Measurements from ENCODE around the gene AANAT.
A peak's percentile ranks its signal among the peaks of the same experiment; 100 is the strongest.

The AANAT gene

GRCh38 chr17:76447931-76448652 lies 19.3 kb upstream of the AANAT start:
- no peak for TF ChIP-seq CTCF (IDR thresholded peaks at IDR 0.05; ENCODE audit: insufficient read depth, low read depth, low read length, missing control alignments)
- no peak overlapping the region for H3K4me3 ChIP-seq (ENCODE audit: low read length)
- DNase-seq (ENCODE audit: low read depth): peak; percentile 46

GRCh38 chr17:76449126-76449525 lies 18.3 kb upstream of the AANAT start:
- DNase-seq (ENCODE audit: low read depth): no peak
- no peak for TF ChIP-seq CTCF (IDR thresholded peaks at IDR 0.05; ENCODE audit: insufficient read depth, low read depth, low read length, missing control alignments)
- no peak overlapping the region for H3K4me3 ChIP-seq (ENCODE audit: low read length)

DNA sequence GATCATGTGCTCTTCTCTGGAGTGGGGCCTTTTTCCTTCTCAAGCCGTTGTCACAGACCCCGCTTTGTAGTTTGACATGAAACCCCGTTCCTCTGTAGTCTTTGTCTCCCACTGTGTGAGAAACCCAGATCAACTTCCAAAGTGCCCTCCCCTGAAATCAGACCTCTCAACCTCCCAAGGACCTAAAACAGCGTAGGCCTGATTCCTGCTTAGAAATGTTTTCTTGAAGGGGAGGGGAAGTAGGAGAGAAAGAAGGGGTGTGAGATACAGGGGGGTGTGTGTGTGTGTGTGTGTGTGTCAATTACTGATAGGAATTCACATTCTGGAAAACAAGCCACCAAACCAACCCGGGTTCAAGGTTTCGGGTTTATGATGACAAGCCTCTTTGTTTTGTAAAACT lies 15.9 kb upstream of the AANAT start:
- DNase-seq (ENCODE audit: low read depth): no peak
- H3K4me3 ChIP-seq (ENCODE audit: low read length): peak overlapping the region; percentile 68
- no peak for TF ChIP-seq CTCF (IDR thresholded peaks at IDR 0.05; ENCODE audit: insufficient read depth, low read depth, low read length, missing control alignments)

GRCh38 chr17:76452127-76452659 lies 15.2 kb upstream of the AANAT start:
- no peak for DNase-seq (ENCODE audit: low read depth)
- no peak for TF ChIP-seq CTCF (IDR thresholded peaks at IDR 0.05; ENCODE audit: insufficient read depth, low read depth, low read length, missing control alignments)
- H3K4me3 ChIP-seq (ENCODE audit: low read length): peak overlapping the region; percentile 68

DNA sequence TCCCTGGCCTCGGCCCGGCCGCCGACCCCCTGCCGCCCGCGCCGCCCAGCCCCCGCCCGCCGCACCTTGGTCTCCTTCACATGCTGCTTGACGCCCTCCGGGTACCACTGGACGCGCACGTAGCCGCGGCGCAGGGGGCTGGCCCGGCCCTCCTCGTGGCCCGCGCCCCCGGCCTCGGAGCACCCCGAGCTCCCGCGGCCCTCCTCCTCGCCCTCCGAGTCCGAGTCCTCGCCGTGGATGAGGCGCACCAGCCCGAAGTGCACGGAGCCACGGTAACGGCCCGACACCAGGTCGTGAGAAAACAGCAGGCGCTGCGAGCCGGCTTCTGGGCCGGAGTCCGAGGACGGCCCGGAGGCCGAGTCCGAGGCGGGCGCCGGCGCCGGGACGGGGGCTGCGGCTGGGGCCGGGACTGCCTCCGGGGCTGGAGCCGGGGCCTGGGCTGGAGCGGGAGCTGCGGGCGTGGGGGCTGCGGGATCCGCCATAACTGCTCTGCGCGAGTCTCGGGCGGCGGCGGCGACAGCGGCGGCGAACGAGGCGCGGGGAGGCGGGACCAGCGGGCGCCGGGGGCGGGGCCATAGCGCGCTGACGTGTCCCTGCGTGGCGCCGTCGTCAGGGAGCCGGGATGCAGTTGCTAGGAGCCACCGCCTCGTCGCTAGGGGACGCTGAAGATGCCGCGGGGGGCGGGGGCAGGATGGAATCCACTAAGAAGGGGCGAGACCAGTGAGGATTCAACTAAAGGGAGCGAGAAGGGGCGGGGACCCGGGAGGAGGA lies 14.6 kb upstream of the AANAT start, which contains the start of gene UBE2O:
Gene UBE2O, minus strand, starts transcription at position 493 of the 771 bp plus-strand sequence. Its CDS starts 11 bp downstream, at position 482.
- TF ChIP-seq CTCF (IDR thresholded peaks at IDR 0.05; ENCODE audit: insufficient read depth, low read depth, low read length, missing control alignments): peak; percentile 26
- H3K4me3 ChIP-seq (ENCODE audit: low read length): peak within 1 kb of the TSS; percentile 68
- DNase-seq (ENCODE audit: low read depth): peak; percentile 88

GRCh38 chr17:76453431-76453743 lies 14.0 kb upstream of the AANAT start:
- TF ChIP-seq CTCF (IDR thresholded peaks at IDR 0.05; ENCODE audit: insufficient read depth, low read depth, low read length, missing control alignments): no peak
- DNase-seq (ENCODE audit: low read depth): no peak
- H3K4me3 ChIP-seq (ENCODE audit: low read length): no peak overlapping the region

All from epithelial cell of esophagus (primary cell).